LNCAP (cell line): ENCODE measurements around the gene SMC1B.

Source experiments
- CTCF ChIP-seq: fragments of 450-650 bp; IDR thresholded peaks from 2 replicates; pipeline ENCODE4 v1.5.1; 2017; ENCODE audit warnings: mild to moderate bottlenecking

The SMC1B gene

DNA sequence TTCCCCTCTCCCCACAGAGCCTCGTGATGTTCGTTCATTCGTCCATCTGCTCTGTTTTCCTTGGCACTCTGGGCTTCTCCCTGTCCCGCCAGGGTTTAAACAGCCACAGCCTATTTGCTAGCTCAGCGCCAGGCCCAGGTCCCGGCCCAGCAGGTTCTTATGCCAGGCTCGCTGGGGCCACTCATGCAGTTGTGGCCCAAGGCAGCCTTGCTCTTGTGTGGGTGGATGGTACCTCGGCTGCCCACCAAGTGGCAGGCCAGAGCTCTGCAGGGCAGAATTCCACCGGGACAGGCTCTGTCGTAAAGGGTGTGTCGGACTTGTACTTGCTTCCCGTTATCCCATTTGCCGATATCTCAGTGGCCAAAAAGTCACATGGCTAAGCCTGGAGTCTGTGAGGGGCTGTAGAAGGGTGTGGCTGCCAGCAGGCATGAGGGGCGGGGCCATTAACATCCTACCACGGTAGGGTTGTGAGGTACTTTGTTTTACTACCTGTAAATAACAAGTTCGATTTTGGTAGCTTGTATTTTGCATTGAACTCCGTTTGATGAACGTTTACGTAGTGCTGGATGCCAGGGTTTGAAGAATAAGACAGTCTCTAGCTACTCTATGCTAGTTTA lies 95.7 kb downstream of the SMC1B start:
- peak; percentile 41 for TF ChIP-seq CTCF

DNA sequence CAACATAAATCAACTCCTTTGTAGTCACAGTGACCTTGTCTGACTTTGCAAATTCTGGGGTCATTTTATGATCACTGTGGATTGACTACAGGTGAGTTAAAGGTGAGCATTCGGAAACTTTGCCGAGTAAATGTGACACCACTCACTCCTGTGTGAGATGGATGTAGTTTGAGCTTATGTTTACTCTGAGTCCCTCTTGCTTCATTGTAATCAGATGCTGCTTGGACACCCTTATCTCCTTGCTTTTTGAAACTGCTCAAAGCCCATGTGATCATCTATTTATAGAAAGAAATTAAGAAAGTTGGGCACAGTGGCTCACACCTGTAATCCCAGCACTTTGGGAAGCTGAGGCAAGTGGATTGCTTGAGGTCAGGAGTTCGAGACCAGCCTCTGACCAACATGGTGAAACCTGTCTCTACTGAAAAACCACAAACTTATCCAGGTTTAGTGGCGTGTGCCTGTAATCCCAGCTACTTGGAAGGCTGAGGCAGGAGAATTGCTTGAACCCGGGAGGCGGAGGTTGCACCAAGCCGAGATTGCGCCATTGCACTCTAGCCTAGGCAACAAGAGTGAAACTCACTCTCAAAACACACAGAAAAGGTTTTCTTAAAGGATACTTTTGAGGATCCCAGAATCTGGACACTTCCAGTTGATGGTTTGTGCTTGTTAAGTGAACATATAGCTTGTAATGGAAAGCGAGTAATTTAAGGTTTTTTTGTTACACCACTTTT lies 96.4 kb downstream of the SMC1B start:
- no peak for TF ChIP-seq CTCF

- TF ChIP-seq CTCF = no peak
Measured at GRCh38 chr22:45314786-45315185, 98.6 kb downstream of the SMC1B start.

DNA sequence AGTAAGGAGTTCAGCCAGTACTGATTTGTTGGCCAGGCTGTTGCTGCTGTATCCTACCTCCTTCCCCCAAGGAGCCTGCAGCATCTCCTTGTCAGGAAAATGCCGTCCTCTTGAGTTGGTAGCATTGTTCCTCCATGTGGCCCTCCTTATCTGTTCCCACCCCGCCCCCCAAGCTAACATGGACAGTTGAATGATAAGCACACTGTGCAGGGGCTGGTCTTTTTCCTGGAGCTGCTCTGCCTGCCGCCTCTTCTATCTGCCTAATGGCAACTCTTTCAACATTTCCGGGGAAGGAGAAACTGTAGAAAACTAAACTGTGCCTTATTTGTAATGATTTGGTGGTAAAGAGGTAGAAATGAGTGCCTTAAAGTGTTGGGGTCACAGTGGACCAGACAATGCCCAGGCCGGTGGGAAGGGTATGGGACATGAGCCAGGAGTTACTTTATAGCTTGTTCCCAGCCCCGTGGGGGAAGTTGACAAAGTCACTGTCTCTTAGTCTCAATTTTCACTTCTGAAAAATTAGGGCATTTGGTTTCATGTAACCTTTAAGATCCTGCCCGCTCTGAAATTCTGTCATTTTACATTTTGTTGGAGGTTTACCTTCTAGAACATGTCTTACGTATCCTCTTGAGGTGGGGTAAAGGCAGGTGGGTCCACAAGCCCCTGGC lies 99.2 kb downstream of the SMC1B start:
- TF ChIP-seq CTCF = no peak

DNA sequence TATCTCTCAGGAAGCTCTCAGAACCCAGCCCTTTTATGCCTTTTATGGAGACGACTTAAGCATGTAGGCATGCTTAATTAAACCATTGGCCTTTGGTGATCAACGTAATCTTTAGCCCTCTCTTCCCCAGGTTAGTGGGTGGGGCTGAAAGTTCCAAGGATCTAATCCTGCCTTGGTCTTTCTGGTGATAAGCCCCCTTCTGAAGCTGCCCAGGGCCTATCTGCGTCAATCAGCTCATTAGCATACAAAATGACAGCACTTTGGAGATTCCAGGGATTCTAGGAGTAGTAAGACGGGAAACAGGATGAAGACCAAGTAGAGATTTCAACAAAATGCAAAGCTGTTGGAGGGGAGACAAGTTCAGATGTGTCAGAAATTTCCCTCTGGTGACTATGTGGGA lies 100.5 kb downstream of the SMC1B start:
- no peak for TF ChIP-seq CTCF

DNA sequence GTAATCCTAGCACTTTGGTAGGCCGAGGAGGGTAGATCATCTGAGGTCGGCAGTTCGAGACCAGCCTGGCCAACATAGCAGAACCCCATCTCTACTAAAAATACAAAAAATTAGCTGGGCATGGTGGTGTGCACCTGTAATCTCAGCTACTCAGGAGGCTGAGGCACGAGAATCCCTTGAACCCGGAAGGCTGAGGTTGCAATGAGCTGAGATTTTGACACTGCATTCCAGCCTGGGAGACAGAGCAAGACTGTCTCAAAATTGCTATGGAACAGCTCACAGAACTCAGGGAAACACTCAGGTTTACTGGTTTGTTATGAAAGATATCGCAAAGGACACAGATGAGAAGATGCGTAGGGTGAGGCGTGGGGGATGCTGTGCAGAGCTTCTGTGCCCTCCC lies 101.0 kb downstream of the SMC1B start:
- TF ChIP-seq CTCF = no peak

- TF ChIP-seq CTCF = no peak
Measured at GRCh38 chr22:45310977-45311531, 102.3 kb downstream of the SMC1B start.
